ENCODE data around the gene ERICH2. TPM values are rescaled to one million over a fixed set of nuclear protein-coding genes. Genes with fewer than 3 reads are reported as not detected.

ERICH2 gene
- total RNA-seq (2016; rRNA removed; fragmentation: Illumina TruSeq; extraction: Trizol) (not detected in 2 replicates), polyA plus RNA-seq (2011; rRNA removed) (not detected in 2 replicates), polyA minus RNA-seq (2011; rRNA and poly(A)+ RNA removed; ENCODE audit: low replicate concordance) (not detected in 2 replicates), Bru-seq, nascent RNA (percentile 14 among the genes with signal in this experiment), BruChase-seq, experiment 1, labeled RNA remaining after a 6-hour chase (percentile 20 among the genes with signal in this experiment), BruChase-seq, experiment 2, labeled RNA remaining after a 2-hour chase (percentile 24 among the genes with signal in this experiment)
- total RNA-seq (2016; cell fraction: cytosol; rRNA removed; fragmentation: Illumina TruSeq; extraction: Trizol; ENCODE audit: low read depth): not detected in 2 replicates
- not detected in 2 replicates for total RNA-seq (2016; cell fraction: insoluble cytoplasmic fraction; rRNA removed; fragmentation: Illumina TruSeq; extraction: Trizol)
- not detected in 2 replicates for total RNA-seq (2016; cell fraction: membrane; rRNA removed; fragmentation: Illumina TruSeq; extraction: Trizol)
- total RNA-seq (2016; cell fraction: nucleus; rRNA removed; fragmentation: Illumina TruSeq; extraction: Trizol): not detected in 2 replicates
- not detected in 2 replicates for polyA plus RNA-seq (2011; cell fraction: cytosol; rRNA removed)
- not detected in 2 replicates for polyA plus RNA-seq (2011; cell fraction: nucleus; rRNA removed)
- polyA plus RNA-seq (2012): not detected in 2 replicates
- polyA plus RNA-seq (2016; cell fraction: cytosol; fragmentation: Illumina TruSeq; extraction: Trizol; ENCODE audit: low read depth): not detected in 2 replicates
- polyA plus RNA-seq (2016; cell fraction: insoluble cytoplasmic fraction; fragmentation: Illumina TruSeq; extraction: Trizol; ENCODE audit: low read depth): not detected in 2 replicates
- polyA plus RNA-seq (2016; cell fraction: membrane; fragmentation: Illumina TruSeq; extraction: Trizol; ENCODE audit: low read depth): not detected in 2 replicates
- polyA plus RNA-seq (2016; cell fraction: nucleus; fragmentation: Illumina TruSeq; extraction: Trizol; ENCODE audit: insufficient read depth, low read depth): not detected in 2 replicates
- polyA minus RNA-seq (2011; cell fraction: cytosol; rRNA and poly(A)+ RNA removed): not detected in 2 replicates
- not detected in 2 replicates for polyA minus RNA-seq (2011; cell fraction: nucleus; rRNA and poly(A)+ RNA removed)
- long read RNA-seq, experiment 1: 0 reads
- long read RNA-seq, experiment 2: 0 reads

- Histone ChIP-seq H3K27me3 (ENCODE audit: control insufficient read depth in 1 of 2, insufficient read depth in 2 of 2, low read length in 2 of 2) (peaks cover 0 to 14% of the 10 kb centered on the region in 2 experiments; a peak in 2 of 5 replicates), H3K9ac (ENCODE audit: insufficient read depth, low read depth, low read length) (peak within 1 kb of the TSS; percentile 79), H3K36me3 (replicated peaks in 1 of 2; ENCODE audit: control insufficient read depth in 1 of 2, insufficient read depth in 2 of 2, low read length in 2 of 2) (no peaks in the 10 kb centered on the region), H2AFZ (ENCODE audit: low read length) (peak within 1 kb of the TSS; percentile 85), H4K20me1 (ENCODE audit: insufficient read depth, low read length) (no peaks in the 10 kb centered on the region), H3K79me2 (ENCODE audit: insufficient read depth, low read length) (no peaks in the 10 kb centered on the region), H3K9me3 (ENCODE audit: low read length) (no peaks in the 10 kb centered on the region), H3K4me2 (ENCODE audit: low read depth, low read length) (peak within 1 kb of the TSS; percentile 100), H3K27ac (ENCODE audit: extremely low read length, insufficient read depth, low read length) (peak within 1 kb of the TSS; percentile 61), H3K4me1 (ENCODE audit: insufficient read depth, low read length) (peaks cover 29% of the 10 kb centered on the region), H3K4me3 (replicated peaks in 1 of 3; ENCODE audit: insufficient read depth in 1 of 3, low read depth in 2 of 3, low read length in 3 of 3) (peak within 1 kb of the TSS; percentile 65 to 92 (median 87))
- ChIA-PET POLR2A (interaction anchor here (1.0 to 2.2 kb wide), 6 partner anchors 17 to 315 kb away, joined by 3 to 10 read pairs (median 7); no protein-coding TSS in a partner anchor), CTCF (ENCODE audit: low intra/inter-chr PET ratio, low total read pairs) (no interaction called here)
- ATAC-seq (peak; percentile 75), FAIRE-seq (no peak), DNase-seq (ENCODE audit: low spot score) (peak; percentile 64)
- intact Hi-C loops (cut with micrococcal nuclease; ENCODE audit: unreplicated experiment): loop anchor here (2.0 kb wide), 1 partner anchor 55 kb away; the partner anchor contains the start of gene SP5
- WGBS (ENCODE audit: low lambda C conversion rate): 3% methylated on average over 13 of the region's 13 CpGs
- in situ Hi-C loops (cut with HindIII; ENCODE audit: extremely low pct_ligation_motif_present, low pct_unique_long_range_greater_than_20kb): no loop called here
- BruUV-seq (replicated peaks): TSS peak; percentile 89
- TF ChIP-seq KAT8 (CRISPR knock-in tag; IDR thresholded peaks at IDR 0.05) (peak; percentile 46; the same call in 1 of the 2 replicates), REXO4 (CRISPR knock-in tag; IDR thresholded peaks at IDR 0.05; ENCODE audit: borderline replicate concordance) (no peak), PITX1 (CRISPR knock-in tag; IDR thresholded peaks at IDR 0.05) (0 out of 2 replicates have a peak, but pooled peaks have one; percentile 20), SIN3A (IDR thresholded peaks at IDR 0.05; ENCODE audit: borderline replicate concordance, low read depth, low read length) (peak; percentile 81; the same call in 1 of the 2 replicates), HMGXB4 (CRISPR knock-in tag; IDR thresholded peaks at IDR 0.05; ENCODE audit: borderline replicate concordance in 1 of 2, low read depth in 1 of 2) (peak in 1 of 2 experiments; percentile 27; a peak in 1 of 4 replicates), ZNF800 (CRISPR knock-in tag; IDR thresholded peaks at IDR 0.05) (peak; percentile 56; the same call in 1 of the 2 replicates), YY1 (IDR thresholded peaks at IDR 0.05; ENCODE audit: insufficient read depth, insufficient replicate concordance, low read depth, low read length) (peak; percentile 27), MAF1 (CRISPR knock-in tag; IDR thresholded peaks at IDR 0.05; ENCODE audit: borderline replicate concordance) (no peak), SP5 (CRISPR knock-in tag; IDR thresholded peaks at IDR 0.05; ENCODE audit: borderline replicate concordance, low read depth) (no peak), PPARG (CRISPR knock-in tag; conservative IDR thresholded peaks at IDR 0.05) (0 out of 2 replicates have a peak, but pooled peaks have one; percentile 9), HIC2 (CRISPR knock-in tag; IDR thresholded peaks at IDR 0.05; ENCODE audit: low read depth) (no peak), CAMTA2 (CRISPR knock-in tag; IDR thresholded peaks at IDR 0.05; ENCODE audit: borderline replicate concordance) (0 out of 2 replicates have a peak, but pooled peaks have one; percentile 53)
Observed at GRCh38 chr2:170770008-170770605, at the start of gene ERICH2. ERICH2 (plus strand) TSS chr2:170770378; CDS start chr2:170770682, 304 bp downstream.
